ENCODE data around the gene FAM3A.

DNA sequence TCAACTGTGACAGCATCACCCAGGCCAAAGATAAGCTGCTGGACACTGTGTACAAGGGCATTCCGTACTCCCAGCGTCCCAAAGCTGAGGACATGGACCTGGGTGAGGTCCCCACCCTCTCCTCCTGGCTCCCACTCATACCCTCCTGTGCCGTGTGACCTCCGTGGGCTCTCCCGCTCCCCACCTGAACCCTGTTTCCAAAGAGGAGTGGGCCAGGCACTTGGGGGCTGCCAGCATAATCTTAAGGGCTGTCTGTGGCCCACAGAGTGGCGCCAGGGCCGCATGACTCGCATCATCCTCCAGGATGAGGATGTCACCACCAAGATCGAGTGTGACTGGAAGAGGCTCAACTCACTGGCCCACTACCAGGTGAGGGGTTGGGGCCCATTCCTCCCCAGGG is 46.9 kb downstream of the FAM3A start:
- TF ChIP-seq, protein P1, sequence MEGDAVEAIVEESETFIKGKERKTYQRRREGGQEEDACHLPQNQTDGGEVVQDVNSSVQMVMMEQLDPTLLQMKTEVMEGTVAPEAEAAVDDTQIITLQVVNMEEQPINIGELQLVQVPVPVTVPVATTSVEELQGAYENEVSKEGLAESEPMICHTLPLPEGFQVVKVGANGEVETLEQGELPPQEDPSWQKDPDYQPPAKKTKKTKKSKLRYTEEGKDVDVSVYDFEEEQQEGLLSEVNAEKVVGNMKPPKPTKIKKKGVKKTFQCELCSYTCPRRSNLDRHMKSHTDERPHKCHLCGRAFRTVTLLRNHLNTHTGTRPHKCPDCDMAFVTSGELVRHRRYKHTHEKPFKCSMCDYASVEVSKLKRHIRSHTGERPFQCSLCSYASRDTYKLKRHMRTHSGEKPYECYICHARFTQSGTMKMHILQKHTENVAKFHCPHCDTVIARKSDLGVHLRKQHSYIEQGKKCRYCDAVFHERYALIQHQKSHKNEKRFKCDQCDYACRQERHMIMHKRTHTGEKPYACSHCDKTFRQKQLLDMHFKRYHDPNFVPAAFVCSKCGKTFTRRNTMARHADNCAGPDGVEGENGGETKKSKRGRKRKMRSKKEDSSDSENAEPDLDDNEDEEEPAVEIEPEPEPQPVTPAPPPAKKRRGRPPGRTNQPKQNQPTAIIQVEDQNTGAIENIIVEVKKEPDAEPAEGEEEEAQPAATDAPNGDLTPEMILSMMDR (IDR thresholded peaks at IDR 0.05; ENCODE audit: low read depth, low read length, poor library complexity, severe bottlenecking), result no peak
- TF ChIP-seq EZH2phosphoT487 (IDR thresholded peaks at IDR 0.05; ENCODE audit: borderline replicate concordance, low read length), result no peak

Data from DOHH2 (cell line).